Caco-2 (cell line): ENCODE data around the gene INO80B. TPM values are rescaled to one million over a fixed set of nuclear protein-coding genes. Genes with fewer than 3 reads are reported as not detected.

Experiments used
- BruUV-seq: library from RNA; stranded (reverse); fragments of 400-500 nt; replicated peaks from 2 replicates; lab custom pipeline; 2021; lab: Mats Ljungman, UMichigan
- CTCF ChIA-PET: fragments of 300-600 bp; sonication (Branson Sonifier 250); formaldehyde crosslinking; loops from one replicate; lab custom pipeline; 2022; ENCODE audit warnings: antibody characterized with exemption; lab: Charles Lee
- POLR2A ChIA-PET: fragments of 300-600 bp; sonication (Branson Sonifier 250); formaldehyde crosslinking; loops from one replicate; lab custom pipeline; 2022; ENCODE audit warnings: antibody characterized with exemption; lab: Charles Lee
- DNase-seq, 2 experiments: peaks; one replicate each; pipeline versions ENCODE4 v3.0.0 to v3.0.0-alpha.2; 2020 to 2022
- H3K27me3 ChIP-seq: replicated peaks from 2 replicates; pipeline ENCODE4 v1.6.0; 2011; ENCODE audit warnings: low read length; ENCODE audit not compliant: control insufficient read depth, insufficient read depth
- H3K36me3 ChIP-seq: 2 replicates; pipeline ENCODE4 v1.5.1; 2011; ENCODE audit warnings: low read length; ENCODE audit not compliant: control insufficient read depth, insufficient read depth
- H3K4me1 ChIP-seq: fragments of 250-450 bp; sonication (Bioruptor Pico); 2 replicates; pipeline ENCODE4 v1.5.1; 2020; ENCODE audit warnings: mild to moderate bottlenecking
- H3K4me3 ChIP-seq: 2 replicates; pipeline ENCODE4 v1.5.1; 2011; ENCODE audit warnings: low read depth, mild to moderate bottlenecking, control low read depth, low read length
- H3K9me3 ChIP-seq: fragments of 250-450 bp; sonication (Bioruptor Pico); 2 replicates; pipeline ENCODE4 v1.5.1; 2020; ENCODE audit warnings: mild to moderate bottlenecking, moderate library complexity
- H3K27ac Mint-ChIP-seq: one replicate; pipeline ENCODE4 v1.8.0; 2022; ENCODE audit warnings: mixed read lengths; ENCODE audit not compliant: unreplicated experiment
- H3K27me3 Mint-ChIP-seq: one replicate; pipeline ENCODE4 v1.8.0; 2022; ENCODE audit warnings: mixed read lengths; ENCODE audit not compliant: insufficient read depth, unreplicated experiment
- H3K36me3 Mint-ChIP-seq: one replicate; pipeline ENCODE4 v1.8.0; 2022; ENCODE audit warnings: mild to moderate bottlenecking, mixed read lengths; ENCODE audit not compliant: insufficient read depth, unreplicated experiment
- H3K4me1 Mint-ChIP-seq: one replicate; pipeline ENCODE4 v1.8.0; 2022; ENCODE audit warnings: low read depth, mixed read lengths; ENCODE audit not compliant: unreplicated experiment
- H3K4me3 Mint-ChIP-seq: one replicate; pipeline ENCODE4 v1.8.0; 2022; ENCODE audit warnings: mild to moderate bottlenecking, moderate library complexity, mixed read lengths; ENCODE audit not compliant: unreplicated experiment
- H3K9me3 Mint-ChIP-seq: one replicate; pipeline ENCODE4 v1.8.0; 2022; ENCODE audit warnings: mixed read lengths; ENCODE audit not compliant: unreplicated experiment
- CTCF ChIP-seq, 2 experiments: fragments of 200-600 bp in 1 of 2; IDR thresholded peaks; 1 replicate in 1 of 2; 2 replicates in 1 of 2; pipeline versions ENCODE4 v1.5.1 to v1.8.0; 2011 to 2022; ENCODE audit warnings: antibody characterized with exemption in 1 of 2, control low read depth in 1 of 2, inconsistent platforms in 1 of 2, low read depth in 1 of 2, low read length in 1 of 2, mild to moderate bottlenecking in 1 of 2, moderate library complexity in 1 of 2; ENCODE audit not compliant: insufficient read depth in 1 of 2, severe bottlenecking in 1 of 2, unreplicated experiment in 1 of 2
- intact Hi-C: fragments of 100-400 bp; cut with micrococcal nuclease; formaldehyde crosslinking; loops from one replicate; pipeline ENCODE4 v1.10.0; 2022; ENCODE audit not compliant: unreplicated experiment
- total RNA-seq: library from RNA; stranded (reverse); gene quantifications from 2 replicates; pipeline ENCODE4 v1.2.3, GENCODE V29; 2022

Gene INO80B
- total RNA-seq, 1 experiment from 2014 or later = 25.2 TPM

GRCh38 chr2:74428675-74429074 lies 26.2 kb upstream of the INO80B start:
- CTCF ChIA-PET = interaction anchor here (1.6 kb wide), 1 partner anchor 37 kb away, joined by 5 read pairs; no protein-coding TSS in a partner anchor

GRCh38 chr2:74429487-74430451 lies 25.1 kb upstream of the INO80B start:
- peaks cover 79% of the 10 kb centered on the region for H3K36me3 Mint-ChIP-seq
- BruUV-seq = no TSS peak
- no peaks in the 10 kb centered on the region for H3K4me1 Mint-ChIP-seq
- Histone ChIP-seq H3K27me3 (no peaks in the 10 kb centered on the region), H3K36me3 (peaks cover 7% of the 10 kb centered on the region), H3K4me3 (no peak overlapping the region), H3K9me3 (no peaks in the 10 kb centered on the region), H3K4me1 (no peaks in the 10 kb centered on the region)
- no peaks in the 10 kb centered on the region for H3K9me3 Mint-ChIP-seq
- intact Hi-C loops = no loop called here
- POLR2A ChIA-PET = interaction anchor here (0.5 kb wide), 1 partner anchor 32 kb away, joined by 3 read pairs; no protein-coding TSS in a partner anchor
- TF ChIP-seq CTCF (IDR thresholded peaks at IDR 0.05; ENCODE audit: insufficient read depth in 1 of 2, low read depth in 1 of 2, low read length in 1 of 2, severe bottlenecking in 1 of 2, unreplicated experiment in 1 of 2) = no peak
- no peaks in the 10 kb centered on the region for H3K27me3 Mint-ChIP-seq
- no peak overlapping the region for H3K27ac Mint-ChIP-seq
- H3K4me3 Mint-ChIP-seq = no peak overlapping the region
- DNase-seq = no peak
- CTCF ChIA-PET = interaction anchor here (1.6 kb wide), 1 partner anchor 38 kb away, joined by 5 read pairs; no protein-coding TSS in a partner anchor

More at GRCh38 chr2:74428675-74429074, 26.2 kb upstream of the INO80B start:
- H3K4me1 ChIP-seq = no peaks in the 10 kb centered on the region
- no peaks in the 10 kb centered on the region for H3K27me3 ChIP-seq
- H3K4me1 Mint-ChIP-seq = no peaks in the 10 kb centered on the region
- H3K36me3 ChIP-seq = peaks cover 6% of the 10 kb centered on the region
- no peaks in the 10 kb centered on the region for H3K27me3 Mint-ChIP-seq
- no peak overlapping the region for H3K4me3 Mint-ChIP-seq
- no peak for TF ChIP-seq CTCF (IDR thresholded peaks at IDR 0.05; ENCODE audit: insufficient read depth in 1 of 2, low read depth in 1 of 2, low read length in 1 of 2, severe bottlenecking in 1 of 2, unreplicated experiment in 1 of 2)
- intact Hi-C loops = no loop called here
- POLR2A ChIA-PET = no interaction called here
- no TSS peak for BruUV-seq
- DNase-seq = no peak
- no peak overlapping the region for H3K4me3 ChIP-seq
- no peak overlapping the region for H3K27ac Mint-ChIP-seq
- H3K9me3 ChIP-seq = no peaks in the 10 kb centered on the region
- H3K9me3 Mint-ChIP-seq = no peaks in the 10 kb centered on the region
- H3K36me3 Mint-ChIP-seq = peaks cover 86% of the 10 kb centered on the region

- ChIA-PET POLR2A (interaction anchor here (0.5 to 0.8 kb wide), 2 partner anchors 10 to 31 kb away, joined by 3 read pairs; no protein-coding TSS in a partner anchor), CTCF (no interaction called here)
- Histone ChIP-seq H3K4me1 (no peaks in the 10 kb centered on the region), H3K4me3 (no peak overlapping the region), H3K9me3 (no peaks in the 10 kb centered on the region), H3K36me3 (peaks cover 8% of the 10 kb centered on the region), H3K27me3 (no peaks in the 10 kb centered on the region)
- Mint-ChIP-seq H3K9me3 (no peaks in the 10 kb centered on the region), H3K4me1 (no peaks in the 10 kb centered on the region), H3K4me3 (no peak overlapping the region), H3K27me3 (no peaks in the 10 kb centered on the region), H3K36me3 (peaks cover 72% of the 10 kb centered on the region), H3K27ac (no peak overlapping the region)
- TF ChIP-seq CTCF (IDR thresholded peaks at IDR 0.05; ENCODE audit: insufficient read depth in 1 of 2, low read depth in 1 of 2, low read length in 1 of 2, severe bottlenecking in 1 of 2, unreplicated experiment in 1 of 2) = no peak
- intact Hi-C loops = no loop called here
- BruUV-seq = no TSS peak
- DNase-seq = no peak
Measured at GRCh38 chr2:74430502-74430901, 24.4 kb upstream of the INO80B start.
